ENCODE results near the gene PRR33. TPM values are rescaled to one million over a fixed set of nuclear protein-coding genes. Genes with fewer than 3 reads are reported as not detected.

Gene PRR33
- total RNA-seq, 1 experiment from 2014 or later, result not detected

- Histone ChIP-seq H3K4me3 (replicated peaks in 1 of 2; ENCODE audit: low read depth in 1 of 2, low read length in 2 of 2) (no peak overlapping the region), H3K79me2 (ENCODE audit: insufficient read depth, low read length) (no peaks in the 10 kb centered on the region), H3K27me3 (ENCODE audit: insufficient read depth, low read length) (peaks cover 8% of the 10 kb centered on the region; the same call in 1 of the 2 replicates), H3K9ac (ENCODE audit: low read length) (no peak overlapping the region), H2AFZ (ENCODE audit: low read depth, low read length, poor library complexity, severe bottlenecking) (no peak overlapping the region), H3K27ac (ENCODE audit: low read depth, low read length) (no peak overlapping the region), H3K4me1 (ENCODE audit: control insufficient read depth in 1 of 2, insufficient read depth in 2 of 2, low read length in 2 of 2) (no peaks in the 10 kb centered on the region), H4K20me1 (ENCODE audit: insufficient read depth) (no peaks in the 10 kb centered on the region), H3K36me3 (ENCODE audit: control insufficient read depth in 1 of 2, insufficient read depth in 2 of 2, low read length in 2 of 2) (no peaks in the 10 kb centered on the region), H3K4me2 (ENCODE audit: low read length) (no peak overlapping the region), H3K9me2 (ENCODE audit: insufficient read depth) (no peaks in the 10 kb centered on the region), H3K9me3 (ENCODE audit: control insufficient read depth in 1 of 2, insufficient read depth in 1 of 2, low read depth in 1 of 2, low read length in 2 of 2) (no peaks in the 10 kb centered on the region)
- no peak for DNase-seq (ENCODE audit: low read depth, low spot score)
- intact Hi-C loops (cut with micrococcal nuclease), result no loop called here
- POLR2A ChIA-PET, result no interaction called here
- no TSS peak for BruUV-seq (replicated peaks)
- CTCF ChIA-PET, result interaction anchor here (0.9 kb wide), 1 partner anchor 263 kb away, joined by 3 read pairs; no protein-coding TSS in a partner anchor
- TF ChIP-seq SIN3A (IDR thresholded peaks at IDR 0.05; ENCODE audit: low read depth) (no peak), SRF (IDR thresholded peaks at IDR 0.05; ENCODE audit: low read depth) (no peak), ELF1 (IDR thresholded peaks at IDR 0.05; ENCODE audit: borderline replicate concordance, low read depth) (no peak), SP1 (IDR thresholded peaks at IDR 0.05; ENCODE audit: low read depth) (no peak), CEBPB (IDR thresholded peaks at IDR 0.05; ENCODE audit: low read depth) (no peak), TCF7L2 (IDR thresholded peaks at IDR 0.05; ENCODE audit: borderline replicate concordance, extremely low read depth, insufficient read depth, insufficient read length) (no peak), POLR2A (IDR thresholded peaks at IDR 0.05; ENCODE audit: borderline replicate concordance, extremely low read depth, insufficient read depth, insufficient read length) (no peak), RAD21 (IDR thresholded peaks at IDR 0.05; ENCODE audit: low read depth) (no peak), JUND (IDR thresholded peaks at IDR 0.05) (no peak), REST (IDR thresholded peaks at IDR 0.05; ENCODE audit: low read depth) (no peak), POLR2AphosphoS5 (IDR thresholded peaks at IDR 0.05; ENCODE audit: low read depth, low read length) (no peak), CBX3 (IDR thresholded peaks at IDR 0.05; ENCODE audit: low read depth) (no peak), EGR1 (IDR thresholded peaks at IDR 0.05; ENCODE audit: low read depth) (no peak)
- TF ChIP-seq, protein P1, sequence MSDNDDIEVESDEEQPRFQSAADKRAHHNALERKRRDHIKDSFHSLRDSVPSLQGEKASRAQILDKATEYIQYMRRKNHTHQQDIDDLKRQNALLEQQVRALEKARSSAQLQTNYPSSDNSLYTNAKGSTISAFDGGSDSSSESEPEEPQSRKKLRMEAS (IDR thresholded peaks at IDR 0.05), result no peak
- no peak for ATAC-seq
- RAD21 ChIA-PET (ENCODE audit: low non-redundant PET in 1 of 2, low total read pairs in 2 of 2, uncharacterized antibody in 2 of 2, unreplicated experiment in 2 of 2), result no interaction called here
These were observed 3.3 kb downstream of the PRR33 start for GRCh38 chr11:1888347-1888753.
